ENCODE measurements around the gene TUBGCP6.
A peak's percentile ranks its signal among the peaks of the same experiment; 100 is the strongest.

TUBGCP6 gene

DNA sequence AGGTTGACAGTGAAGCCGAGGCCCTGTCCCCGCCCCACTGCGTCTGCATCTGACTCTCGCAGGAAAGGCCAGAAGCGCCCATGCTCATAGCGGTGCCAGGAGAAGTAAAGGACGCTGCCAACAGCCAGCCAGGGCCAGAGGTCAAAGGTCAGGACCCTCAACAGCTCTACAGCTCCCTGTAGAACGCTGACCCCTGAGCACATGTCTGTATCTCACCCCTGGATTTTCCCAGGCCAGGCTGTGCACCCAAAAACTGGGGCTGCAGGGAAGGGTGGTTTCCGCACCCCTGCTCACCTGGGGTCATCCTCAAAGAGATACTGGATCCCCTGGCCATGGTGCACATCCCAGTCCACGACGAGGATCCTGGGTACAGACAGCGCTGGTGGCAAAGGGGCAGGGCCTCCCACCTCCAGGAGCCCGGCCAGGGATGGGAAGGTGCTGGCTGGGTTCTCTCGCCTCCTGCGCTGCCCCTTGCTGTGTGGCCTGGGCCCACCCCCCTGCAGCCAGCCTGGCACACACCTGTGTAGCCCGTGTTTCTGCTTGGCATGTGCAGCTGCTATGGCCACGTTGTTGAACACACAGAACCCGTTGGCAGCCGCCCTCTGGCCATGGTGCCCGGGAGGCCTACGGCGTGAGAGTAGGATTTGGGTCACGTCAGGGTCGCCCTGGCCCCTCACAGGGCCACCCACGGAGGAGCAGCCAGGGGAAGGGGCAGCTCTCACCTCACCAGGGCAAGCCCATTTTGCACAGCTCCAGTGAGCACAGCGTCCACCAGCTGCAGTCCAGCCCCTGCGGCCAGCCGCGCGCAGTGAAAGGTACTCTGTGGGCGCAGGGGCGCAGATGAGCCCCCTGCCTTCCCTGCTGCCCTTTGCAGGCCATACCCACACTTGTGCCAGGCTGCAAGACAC, 4.8 kb upstream of the TUBGCP6 start:
- no peak for DNase-seq

DNA sequence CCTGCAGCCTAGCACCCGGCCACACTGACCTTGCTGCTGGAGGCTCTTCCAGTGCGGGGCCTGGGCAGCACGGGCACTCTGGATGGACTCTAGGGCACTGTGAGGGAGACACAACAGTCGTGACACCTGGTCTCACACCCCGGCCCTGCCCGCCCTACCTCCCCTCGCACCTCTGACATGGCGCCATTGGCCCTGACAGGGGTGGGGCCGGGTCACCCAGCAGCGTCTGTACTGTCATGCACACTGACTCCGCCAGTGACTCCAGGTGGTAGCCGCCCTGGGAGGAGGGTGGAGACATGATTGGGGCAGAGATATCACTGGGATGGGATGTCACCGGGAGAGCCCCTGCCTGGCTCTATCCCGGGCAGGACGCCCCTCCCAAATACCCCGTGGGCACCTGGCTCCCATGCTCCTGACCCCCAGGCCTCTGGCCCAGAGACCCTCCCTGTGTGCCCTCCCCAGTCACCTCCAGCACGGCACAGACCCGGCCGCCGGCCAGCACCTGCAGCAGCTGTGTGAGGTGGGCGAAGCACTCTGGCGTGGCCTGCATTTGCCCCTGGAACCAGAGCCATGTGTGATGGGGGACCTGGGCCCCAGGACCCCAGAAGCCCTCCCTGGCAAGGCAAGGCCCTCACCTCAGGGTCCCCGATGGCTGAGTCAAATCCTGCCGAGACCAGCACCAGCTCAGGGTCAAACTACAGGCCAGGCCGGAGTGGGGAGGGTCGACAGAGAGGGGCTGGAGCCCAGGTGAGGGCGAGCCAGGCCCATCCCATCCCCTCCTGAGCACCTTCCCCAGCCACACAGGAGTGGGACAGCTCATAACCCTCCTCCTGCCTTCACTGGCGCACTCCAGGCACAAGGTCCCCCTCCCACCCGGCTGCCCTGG, 3.6 kb upstream of the TUBGCP6 start:
- no peak for DNase-seq

DNA sequence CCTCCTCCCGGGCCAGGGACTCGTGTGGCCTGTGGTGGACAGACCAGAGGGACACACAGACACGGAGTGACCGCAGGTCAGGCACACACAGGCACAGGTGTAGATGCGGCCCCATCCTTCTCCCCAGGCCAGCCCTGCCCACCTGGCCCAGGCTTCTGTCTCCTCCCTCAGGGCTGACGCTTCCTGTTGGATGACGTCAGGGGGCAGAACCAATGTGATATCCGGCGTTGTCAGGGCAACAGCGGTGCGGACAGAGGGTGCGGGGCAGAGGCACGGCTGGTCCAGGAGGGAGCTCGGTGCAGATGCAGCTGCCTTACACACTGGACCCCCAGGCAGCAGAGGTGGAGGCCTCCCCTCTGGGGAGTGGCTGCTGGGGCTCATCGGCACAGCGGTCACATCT, 2.9 kb upstream of the TUBGCP6 start:
- peak; percentile 57 for DNase-seq

DNA sequence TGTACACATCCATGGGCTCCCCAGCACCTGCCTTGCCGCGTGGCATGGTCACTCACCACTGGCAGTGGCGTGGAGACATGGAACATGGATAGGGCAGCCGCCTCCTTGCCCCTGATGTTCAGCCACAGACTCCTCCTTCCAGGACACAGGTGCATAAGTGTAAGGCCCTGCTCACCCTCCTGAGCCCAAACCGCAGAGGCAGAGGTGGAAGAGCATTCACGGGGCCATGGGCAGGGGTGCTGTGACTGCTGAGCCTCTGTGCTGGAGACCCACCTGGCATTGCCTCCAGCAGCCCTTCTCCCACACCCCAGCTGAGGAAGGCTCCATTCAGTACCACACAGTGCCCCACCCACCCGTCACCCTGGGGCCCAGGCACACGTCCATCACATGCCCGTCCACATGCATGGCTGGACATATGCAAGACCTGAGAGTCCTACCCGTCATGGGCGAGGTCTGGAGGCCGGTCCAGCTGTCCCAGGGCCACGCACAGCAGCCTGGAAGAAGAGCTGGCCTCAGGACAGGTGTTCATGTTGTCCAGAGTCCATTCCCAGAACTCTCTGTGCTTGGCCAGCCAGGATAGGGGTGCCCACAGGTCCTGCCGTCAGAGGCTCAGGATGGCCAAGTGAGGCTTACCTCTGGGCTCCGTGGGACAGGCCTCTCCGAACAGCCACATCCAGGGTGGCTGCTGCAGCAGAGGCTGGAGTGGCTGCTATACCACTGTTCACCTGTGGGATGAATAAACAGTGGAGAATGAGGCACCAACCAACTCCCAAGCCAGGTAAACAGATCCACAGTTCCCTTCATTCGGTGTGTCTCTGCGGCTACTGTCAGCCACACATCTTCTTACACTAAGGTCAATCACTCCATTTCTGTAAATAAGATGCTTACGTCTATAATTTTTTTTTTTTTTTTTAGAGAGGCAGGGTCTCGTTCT, 1.7 kb upstream of the TUBGCP6 start:
- DNase-seq: no peak

DNA sequence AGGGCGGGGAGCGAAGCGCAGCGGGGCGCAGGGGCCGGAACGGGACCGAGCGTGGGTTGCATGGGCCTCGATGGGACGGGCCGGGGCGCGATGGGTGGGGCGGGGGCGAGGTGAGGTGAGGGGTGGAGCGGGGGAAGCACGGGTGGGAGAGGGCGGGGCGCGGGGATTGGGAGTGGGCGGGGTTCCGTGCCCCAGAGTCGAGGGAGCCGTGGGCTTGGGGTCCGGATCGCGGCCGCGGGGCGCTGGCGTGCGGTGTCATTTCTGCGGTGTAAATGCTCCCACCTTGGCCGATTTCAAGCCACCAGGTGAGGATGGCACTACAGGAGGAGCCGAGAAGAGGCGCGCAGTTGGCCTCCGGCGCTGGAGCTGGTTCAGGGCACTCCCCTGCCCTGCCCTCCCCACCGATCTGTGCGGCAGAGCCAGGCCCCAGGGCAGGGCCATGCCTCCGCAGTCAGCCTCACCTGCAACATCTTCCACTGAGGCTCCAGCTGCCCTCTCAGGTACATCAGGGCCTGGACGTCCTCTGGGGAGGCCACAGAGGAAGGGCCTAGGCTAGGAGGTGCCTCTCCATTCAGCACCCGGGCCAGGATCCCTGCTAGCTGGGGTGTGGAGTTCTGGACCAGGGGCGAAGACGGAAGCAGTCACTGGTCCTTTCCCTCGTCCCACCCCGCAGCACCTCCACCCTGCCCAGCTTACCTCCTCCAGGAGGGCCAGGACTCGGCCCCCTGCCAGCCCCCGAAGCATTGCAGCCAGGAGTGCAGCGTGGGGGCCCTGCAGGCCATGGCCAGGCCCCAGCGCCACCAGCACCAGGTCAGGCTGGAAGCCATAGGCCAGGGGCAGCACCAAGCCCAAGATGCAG, 620 bp upstream of the TUBGCP6 start:
- DNase-seq: no peak

DNA sequence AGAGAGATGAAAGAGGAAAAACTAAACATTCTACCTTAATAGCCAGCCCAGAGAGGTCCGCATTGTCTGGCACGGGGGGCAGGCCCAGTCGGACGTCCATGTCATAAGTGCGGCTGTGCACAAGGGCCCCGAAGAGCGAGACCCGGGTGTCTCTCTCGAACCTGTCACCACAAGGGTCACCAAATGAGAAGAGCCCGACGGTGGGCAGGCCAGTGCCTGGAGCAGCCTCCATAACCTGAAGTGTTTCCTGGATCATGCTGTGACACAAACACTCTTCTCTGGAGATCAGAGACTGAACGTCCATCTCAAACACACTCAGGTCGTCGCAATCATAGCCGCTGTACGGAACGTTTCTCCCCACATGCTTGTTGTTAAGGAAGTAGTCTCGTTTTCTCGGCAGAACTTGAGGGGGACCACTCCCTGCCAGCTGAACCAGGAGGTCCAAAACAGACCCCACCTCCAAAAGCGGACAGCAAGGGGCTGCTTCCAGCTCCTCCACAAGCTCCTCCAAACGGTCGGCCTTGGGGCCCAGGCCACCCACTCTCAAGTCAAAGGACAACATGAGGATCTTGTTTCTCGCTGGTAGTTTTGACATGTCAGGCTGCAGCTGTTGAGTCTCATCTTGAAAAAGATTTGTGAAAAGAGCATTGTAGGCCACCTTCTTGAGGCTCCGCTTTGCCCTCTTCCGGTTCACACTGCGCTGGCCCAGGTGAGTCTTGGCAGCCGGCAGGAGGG, 971 bp downstream of the TUBGCP6 start:
- DNase-seq: no peak

DNA sequence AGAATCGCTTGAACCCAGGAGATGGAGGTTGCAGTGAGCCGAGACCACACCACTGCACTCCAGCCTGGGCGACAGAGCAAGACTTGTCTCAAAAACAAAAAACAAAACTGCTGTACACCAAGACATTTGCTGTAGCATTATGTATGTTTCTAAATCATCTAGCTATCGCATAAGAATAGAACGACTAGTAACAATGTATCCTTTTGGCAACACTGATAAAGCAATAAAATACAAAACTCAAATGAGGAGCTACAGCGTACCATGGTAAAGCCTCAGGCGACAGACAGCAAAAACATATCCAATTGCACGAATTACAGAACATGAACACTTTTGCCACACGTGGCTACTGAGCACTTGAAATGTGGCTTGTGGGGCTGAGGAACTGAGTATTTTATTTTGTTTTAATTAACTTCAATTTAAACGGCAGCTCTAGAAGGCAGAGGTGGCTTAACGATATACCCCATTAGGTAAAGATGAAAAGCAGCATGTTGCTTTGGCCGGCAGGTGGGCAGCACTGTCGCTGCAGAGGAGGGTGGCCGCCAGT, 2.3 kb downstream of the TUBGCP6 start:
- no peak for DNase-seq

DNA sequence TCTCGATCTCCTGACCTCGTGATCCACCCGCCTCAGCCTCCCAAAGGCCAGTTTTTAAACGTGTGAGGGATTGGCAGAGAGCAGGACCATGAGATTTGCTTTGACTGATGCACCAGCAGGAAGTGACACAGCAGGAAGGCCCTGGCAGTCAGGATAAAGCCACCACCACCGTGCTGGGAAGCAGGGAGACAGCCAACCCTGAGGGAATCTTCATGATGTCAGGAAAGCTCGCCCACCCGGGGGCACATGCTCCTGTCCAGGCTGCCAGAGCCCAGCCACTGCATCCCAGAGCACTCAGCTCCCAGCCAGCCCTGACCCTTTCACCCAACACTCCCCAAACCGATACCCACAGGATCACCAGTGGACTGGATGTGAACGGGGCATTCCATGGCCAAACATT, 6.1 kb downstream of the TUBGCP6 start:
- no peak for DNase-seq

DNA sequence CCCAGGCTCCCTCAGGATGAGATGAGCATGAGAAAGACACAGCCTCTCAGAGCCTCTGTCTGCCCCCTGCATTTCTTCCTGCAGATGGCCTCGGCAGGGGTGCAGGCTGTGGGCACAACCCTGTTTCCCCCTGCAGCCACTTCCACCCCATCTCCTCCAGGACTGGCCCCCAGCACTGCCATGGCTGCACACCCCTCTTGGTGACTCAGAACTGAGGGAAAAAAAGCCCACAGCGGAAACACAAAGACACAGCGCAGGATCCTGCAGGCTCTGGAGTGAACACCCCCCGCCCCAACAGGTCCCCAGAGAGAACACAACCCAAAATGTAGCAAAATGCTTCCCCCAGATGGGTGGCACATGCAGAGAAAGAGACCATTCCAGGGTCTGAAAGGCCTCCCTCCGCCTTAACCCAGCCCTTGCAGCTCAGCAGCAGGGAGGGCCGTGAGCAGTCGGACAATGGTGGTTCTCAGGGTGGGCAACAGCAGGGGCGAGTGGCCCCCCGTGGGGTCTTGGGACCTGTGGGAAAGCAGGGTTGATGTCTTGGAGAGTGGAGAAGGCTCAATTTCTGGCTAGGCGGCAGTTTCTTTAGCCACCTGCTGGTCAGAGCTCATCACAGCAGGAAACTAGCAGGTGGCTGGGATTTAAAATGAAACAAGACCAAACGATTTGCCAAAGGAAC, 8.0 kb downstream of the TUBGCP6 start:
- no peak for DNase-seq

DNA sequence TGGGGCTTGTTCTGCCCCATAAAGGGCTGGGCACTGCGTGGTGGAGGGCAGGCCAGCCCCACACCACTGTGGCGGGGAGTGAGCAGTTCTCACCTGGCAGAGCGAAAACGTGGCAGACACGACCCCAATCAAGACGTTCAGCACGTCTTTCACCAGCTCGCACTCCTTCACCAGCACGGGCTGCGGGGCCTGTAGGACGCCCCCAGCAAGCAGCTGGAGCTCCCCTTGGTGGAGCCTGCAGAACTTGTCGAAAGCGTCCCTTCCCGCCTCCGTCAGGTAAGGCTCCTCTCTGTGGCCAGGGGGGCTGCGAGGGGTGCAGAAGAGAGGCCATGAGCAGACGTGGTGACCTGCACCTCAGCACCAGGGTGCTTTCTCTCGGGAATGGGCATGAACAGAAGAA, 11.6 kb downstream of the TUBGCP6 start:
- no peak for DNase-seq

DNA sequence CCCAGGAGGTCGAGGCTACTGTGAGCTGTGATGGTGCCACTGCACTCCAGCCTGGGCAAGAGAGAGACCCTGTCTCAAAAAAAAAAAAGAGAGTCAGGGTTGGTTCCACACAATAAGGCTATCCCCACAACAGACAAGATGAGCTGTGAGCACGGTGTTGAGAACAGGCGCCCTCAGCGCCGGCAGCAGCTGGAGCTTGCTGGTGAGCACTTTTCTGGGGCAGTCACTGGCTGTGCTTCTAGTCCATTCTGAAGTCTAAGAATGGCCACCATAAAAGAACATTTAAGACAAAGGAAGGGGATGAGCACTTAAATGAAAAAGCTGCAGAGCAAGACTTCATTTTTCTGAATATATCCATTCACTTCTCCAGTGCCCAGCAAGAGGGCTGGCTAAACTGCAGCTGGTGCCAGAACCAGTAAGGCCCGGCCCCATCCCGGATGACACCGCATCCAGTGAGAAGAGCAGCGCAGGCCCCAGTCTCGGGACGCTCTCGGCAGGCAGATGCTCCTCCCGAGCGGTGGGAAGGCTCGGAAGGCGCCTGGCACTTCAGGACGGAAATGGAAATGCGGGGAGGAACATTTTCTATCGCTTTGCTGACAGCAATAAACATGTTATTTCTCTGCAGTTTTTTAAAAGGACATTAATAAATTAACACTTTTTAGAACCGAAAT, 12.2 kb downstream of the TUBGCP6 start:
- DNase-seq: no peak

DNA sequence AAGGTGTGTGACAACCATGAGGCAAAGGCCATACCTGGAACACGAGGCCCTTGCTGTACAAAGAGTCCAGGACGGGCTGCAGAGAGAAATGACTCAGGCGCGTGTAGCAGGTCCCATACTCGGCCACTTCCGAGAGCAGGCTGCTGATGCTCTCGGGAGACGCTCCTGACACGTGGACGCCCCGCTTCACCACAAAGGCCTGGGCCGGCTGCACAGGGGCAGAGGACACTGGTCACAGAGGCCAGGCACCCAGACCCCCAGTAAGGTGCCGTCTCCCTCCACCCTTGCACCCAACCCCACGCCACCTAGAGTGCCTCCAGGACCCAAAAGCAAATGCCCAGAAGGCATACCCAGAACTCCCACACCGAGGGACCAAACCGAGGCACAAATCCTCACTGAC, 15.5 kb downstream of the TUBGCP6 start:
- DNase-seq: no peak

DNA sequence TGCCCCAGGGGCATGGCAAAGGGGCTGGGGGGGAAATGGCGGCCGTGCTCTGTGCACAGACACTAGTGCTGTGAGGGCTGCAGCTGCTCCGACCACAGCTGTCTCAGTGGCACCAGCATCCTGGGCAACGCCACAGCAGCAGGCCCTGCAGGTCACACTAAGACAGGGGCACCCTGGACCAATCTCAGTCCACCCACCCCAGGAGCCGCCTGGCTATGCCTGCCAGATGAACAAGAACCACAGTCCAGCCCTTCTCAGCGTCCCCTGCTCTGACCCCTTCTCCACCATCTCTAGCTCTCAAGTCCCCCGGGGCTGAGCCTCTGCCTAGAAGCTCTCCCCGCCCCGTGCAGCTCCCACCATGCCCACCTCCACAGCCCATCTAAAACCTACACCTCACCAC, 16.5 kb downstream of the TUBGCP6 start:
- DNase-seq: no peak

DNA sequence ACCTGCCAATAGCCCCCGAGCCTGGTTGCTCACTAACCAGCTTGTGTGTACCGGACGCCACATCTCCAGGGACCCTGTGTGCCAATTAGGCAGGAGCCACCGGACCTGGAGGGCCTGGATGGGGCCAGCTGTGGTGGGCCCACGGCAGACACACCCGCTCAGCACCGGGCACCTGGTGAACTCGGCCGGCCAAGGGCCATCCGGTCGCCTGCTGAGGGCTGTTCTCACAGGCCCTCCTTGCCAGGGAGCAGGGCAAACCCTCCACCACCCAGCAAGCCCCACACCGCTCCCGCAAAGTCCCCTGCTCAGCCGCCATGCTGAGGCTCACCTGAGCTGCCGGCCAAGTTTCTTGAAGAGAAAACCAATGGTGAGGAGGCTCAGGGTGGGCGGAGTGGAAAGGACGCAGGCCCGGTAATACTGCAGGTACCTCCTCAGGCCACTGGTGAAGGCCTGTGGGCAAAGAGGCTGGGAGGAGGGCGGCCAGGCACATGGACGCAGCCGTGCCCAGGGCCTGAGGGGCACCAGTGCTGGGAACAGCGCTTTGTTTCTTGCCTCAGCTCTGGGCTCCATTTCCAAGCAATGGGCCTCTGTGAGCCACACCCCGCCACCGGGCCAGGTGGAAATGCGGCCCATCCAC, 17.1 kb downstream of the TUBGCP6 start:
- DNase-seq: no peak

DNA sequence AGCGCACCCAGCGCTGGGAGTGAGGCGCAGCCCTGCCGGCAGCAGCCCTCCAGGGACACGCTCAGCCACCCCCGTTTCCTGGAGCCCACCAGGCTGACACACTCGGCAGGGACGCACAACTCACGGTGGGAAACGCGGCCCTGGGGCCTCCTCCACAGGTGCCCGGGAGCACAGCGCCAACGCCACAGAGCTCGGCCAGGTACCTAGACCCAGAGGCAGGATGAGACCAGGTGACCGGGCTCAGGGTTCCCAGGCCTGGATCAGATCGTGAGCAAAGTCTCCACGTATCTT, 18.0 kb downstream of the TUBGCP6 start:
- no peak for DNase-seq

DNA sequence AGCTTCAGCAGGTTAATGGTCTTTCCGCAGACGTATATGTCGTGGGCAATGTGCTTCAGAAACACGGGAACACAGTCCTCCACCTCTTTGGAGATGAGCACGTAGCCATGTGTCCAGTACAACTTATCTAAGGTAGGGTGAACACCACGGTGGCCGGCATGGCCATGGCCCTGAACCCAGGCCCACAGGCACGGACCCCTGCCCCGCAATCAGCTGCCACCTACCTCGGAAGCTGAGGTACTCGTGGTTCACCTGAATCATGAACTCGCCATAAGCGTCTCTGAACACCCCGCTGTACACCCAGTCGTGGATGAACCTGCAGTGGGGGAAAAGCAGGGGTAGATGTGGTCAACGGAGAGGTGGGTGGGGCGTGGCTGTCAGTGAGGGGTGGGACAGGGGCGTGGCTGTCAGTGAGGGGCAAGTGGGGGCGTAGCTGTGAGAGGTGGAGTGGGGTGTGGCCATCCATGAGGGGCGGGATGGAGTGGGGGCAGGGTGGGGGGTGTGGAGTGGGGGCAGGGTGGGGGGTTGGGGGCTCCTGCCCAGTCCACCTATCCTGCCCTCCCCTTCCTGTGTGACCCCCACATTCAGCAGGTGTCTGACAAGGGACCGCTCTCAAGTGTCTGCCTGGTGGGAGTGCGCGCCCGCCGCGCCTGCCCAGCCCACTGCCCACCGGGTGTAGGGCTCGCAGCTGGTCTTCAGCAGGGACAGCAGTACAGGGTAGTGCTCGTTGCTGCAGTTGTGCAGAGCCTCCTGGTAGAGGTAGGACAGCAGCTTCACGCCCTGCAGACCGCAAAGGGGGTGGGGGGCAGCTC, 18.6 kb downstream of the TUBGCP6 start:
- no peak for DNase-seq

DNA sequence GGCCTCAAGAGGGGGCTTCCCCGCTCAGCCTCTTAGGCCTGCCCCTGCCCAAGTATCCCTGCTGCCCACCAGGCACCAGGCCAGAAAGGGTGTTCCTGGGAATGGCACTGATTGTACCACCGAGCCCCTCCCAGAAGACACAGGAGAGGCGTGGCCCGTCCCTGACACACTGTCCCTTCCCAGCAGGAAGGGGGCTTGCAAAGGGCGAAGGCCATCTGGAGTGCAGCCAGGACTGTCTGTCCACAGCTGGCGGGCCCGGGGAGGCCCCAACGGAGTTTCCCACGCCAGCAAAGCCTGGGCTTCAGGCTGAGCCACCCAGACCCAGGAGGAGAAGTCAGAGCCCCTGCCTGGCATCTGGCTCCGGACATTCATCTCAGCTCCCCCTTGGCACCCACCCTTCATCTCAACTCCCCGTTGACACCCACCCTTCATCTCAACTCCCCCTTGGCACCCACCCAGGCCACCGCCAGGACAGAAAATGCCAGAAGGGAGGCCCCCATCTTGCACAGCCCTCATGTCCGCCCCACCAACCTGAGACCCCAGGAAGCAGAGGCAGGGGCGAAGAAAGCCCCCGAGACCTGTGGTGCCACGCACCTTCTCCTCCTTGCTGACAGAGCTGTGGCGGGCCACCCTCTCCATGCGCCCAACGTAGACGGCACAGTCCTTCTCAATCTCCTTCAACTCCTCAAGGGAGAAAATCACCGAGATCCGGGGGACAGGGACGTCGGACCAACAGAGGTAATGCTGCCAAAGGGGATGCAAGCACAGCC, 19.4 kb downstream of the TUBGCP6 start:
- no peak for DNase-seq

DNA sequence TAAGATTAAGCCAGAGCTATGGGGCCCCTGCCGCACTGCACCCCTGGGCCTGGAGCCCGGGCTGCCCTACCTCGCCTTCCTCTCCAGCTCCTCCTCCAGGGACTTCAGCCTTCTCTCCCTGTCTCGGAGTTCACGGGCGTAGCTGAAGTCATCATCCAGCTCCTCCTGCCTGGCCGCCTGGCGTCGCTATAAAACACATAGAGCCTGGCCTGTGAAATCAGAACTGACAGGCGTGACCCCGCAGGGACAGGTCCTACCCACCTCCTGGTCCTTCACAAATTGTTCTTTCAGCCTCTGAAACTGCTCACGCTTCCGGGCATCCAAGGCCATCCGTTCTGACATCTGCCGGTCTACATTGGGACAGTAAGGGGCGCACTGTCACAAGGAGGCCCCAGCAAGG, 20.8 kb downstream of the TUBGCP6 start:
- DNase-seq: no peak
